Transverse colon (tissue), 4 donors: ENCODE measurements around the gene NSD2.

Experiments
- EP300 ChIP-seq: sonication (generic); formaldehyde crosslinking; IDR thresholded peaks from one replicate; pipeline ENCODE4 v1.6.1; 2017; ENCODE audit warnings: antibody characterized with exemption, low read depth
- POLR2AphosphoS5 ChIP-seq, 3 donors: sonication (generic); formaldehyde crosslinking; IDR thresholded peaks; one replicate each; pipeline ENCODE4 v1.6.1; 2016; ENCODE audit warnings: antibody characterized with exemption in 3 of 3
- TF ChIP-seq, protein P1 (sequence below), 5 experiments: fragments of 200-600 bp in 3 of 5; fragments of 450-650 bp in 2 of 5; sonication (generic) in 3 of 5; IDR thresholded peaks; 1 replicate in 2 of 5; 2 replicates in 3 of 5; pipeline ENCODE4 v1.5.1; 2016 to 2017; ENCODE audit warnings: antibody characterized with exemption in 5 of 5, inconsistent platforms in 3 of 5, mild to moderate bottlenecking in 2 of 5, moderate library complexity in 1 of 5

DNA sequence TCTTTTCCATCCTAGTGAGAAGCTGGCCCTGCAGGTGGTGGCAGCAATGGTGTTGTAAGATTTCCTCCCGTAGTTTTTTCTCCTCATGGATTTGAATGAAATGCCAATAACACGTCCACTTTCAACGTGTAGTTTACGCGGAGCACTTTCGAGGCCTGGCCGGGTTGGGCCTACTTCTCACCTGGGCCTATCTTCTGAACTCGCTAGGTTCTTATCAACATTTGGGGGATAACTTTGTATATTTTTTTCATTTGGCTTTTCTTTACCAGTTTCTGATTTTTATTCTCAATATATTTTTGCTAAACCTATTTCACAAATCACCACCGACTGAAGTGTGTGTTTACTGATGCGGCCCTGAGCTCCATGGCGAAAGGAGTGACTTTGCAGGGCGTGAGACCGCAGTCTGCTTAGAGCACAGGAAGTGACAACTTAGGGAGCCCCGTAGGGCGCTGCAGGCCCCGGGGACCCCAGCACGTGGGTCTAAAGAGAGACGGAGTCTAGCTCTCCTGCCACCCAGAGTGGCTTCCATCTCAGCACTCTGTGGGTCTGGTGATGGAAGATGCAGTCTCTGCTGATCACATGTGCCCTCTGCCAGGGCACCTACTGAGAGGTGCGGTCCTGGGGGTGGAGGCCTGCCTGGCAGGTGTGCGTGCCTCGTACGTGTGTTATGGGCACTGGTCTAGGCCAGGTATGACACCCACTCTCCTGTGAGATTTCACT, 108.4 kb downstream of the NSD2 start:
- TF ChIP-seq POLR2AphosphoS5 (IDR thresholded peaks at IDR 0.05) (no peak), EP300 (no peak)
- TF ChIP-seq, protein P1, sequence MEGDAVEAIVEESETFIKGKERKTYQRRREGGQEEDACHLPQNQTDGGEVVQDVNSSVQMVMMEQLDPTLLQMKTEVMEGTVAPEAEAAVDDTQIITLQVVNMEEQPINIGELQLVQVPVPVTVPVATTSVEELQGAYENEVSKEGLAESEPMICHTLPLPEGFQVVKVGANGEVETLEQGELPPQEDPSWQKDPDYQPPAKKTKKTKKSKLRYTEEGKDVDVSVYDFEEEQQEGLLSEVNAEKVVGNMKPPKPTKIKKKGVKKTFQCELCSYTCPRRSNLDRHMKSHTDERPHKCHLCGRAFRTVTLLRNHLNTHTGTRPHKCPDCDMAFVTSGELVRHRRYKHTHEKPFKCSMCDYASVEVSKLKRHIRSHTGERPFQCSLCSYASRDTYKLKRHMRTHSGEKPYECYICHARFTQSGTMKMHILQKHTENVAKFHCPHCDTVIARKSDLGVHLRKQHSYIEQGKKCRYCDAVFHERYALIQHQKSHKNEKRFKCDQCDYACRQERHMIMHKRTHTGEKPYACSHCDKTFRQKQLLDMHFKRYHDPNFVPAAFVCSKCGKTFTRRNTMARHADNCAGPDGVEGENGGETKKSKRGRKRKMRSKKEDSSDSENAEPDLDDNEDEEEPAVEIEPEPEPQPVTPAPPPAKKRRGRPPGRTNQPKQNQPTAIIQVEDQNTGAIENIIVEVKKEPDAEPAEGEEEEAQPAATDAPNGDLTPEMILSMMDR (IDR thresholded peaks at IDR 0.05), result no peak
